Measurements from ENCODE around the gene NOVA1. TPM values are rescaled to one million over a fixed set of nuclear protein-coding genes. Genes with fewer than 3 reads are reported as not detected.

NOVA1 gene
- total RNA-seq, 1 donor from 2014 or later = 3.8 TPM

DNA sequence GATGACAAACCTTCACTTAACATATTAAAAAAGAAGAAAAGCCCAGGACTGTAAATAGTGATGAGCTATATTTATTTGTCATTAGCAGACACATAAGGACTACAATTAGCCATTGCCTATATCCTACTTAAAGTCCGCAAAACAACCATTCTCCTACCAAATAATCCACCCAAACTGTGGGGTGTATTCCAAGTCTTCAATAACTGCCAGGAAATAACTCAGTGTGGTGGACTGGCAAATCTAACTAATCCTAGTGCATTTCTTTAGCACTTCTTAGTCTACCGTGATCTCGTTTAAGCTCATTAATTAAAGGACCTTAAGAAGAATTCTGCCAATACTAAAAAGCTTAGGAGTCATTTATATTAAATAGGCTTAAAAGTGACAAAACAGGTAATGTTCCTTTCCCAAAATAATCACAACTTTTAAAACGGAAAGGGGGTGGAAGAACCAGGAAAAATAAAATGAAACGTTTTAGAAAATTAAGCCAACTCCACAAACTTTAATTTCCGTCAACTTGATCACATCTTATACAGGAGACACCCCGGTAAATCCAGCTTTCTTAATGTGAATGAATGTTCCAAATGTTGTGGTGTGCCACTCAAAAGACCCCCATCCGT, 1.8 kb downstream of the NOVA1 start:
- no peak for ATAC-seq
- intact Hi-C loops (cut with DNase I) = no loop called here
- DNase-seq (ENCODE audit: missing footprints) = no peak

DNA sequence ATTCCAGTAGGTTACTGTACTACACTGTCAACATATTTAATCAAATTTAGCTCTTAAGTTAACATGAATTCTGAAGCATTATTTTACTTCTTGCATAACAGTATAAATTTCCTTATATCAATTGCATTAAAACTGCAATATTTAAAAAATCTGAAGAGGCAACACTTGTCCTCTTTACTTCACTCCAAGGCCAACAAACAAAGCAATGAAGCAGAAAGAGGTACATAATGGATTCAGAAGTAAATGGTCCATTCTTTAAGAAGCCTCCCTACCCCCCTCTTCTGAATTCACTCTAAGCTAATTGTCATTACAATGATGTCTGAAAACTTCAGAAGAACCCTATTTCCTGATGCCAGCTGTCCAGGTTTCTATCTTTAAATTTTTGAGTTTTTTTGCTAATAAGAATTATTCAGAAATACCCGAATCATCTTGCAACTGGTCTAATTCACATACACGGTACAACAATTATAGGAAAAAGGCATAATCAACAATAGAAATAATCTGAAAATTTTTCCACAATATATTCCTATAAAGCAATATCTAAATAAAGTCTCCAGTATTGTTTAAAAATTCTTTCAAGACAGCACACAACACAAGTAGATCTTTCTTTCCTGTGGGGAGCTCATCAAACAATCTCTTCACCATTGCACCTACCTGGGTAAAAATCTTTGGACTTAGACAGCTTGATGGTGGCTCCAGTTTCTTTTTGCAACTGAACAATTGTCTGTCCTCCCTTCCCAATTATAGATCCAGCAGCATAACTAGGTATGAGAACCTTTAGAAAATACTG, 2.9 kb downstream of the NOVA1 start:
- intact Hi-C loops (cut with DNase I) = no loop called here
- DNase-seq (ENCODE audit: missing footprints) = no peak
- ATAC-seq = no peak

GRCh38 chr14:26594148-26594547, 3.7 kb downstream of the NOVA1 start:
- no peak for DNase-seq (ENCODE audit: missing footprints)
- intact Hi-C loops (cut with DNase I) = no loop called here
- no peak for ATAC-seq

- DNase-seq (ENCODE audit: missing footprints) = no peak
- intact Hi-C loops (cut with DNase I) = no loop called here
- no peak for ATAC-seq
These were observed 4.5 kb downstream of the NOVA1 start for GRCh38 chr14:26593357-26593756.

DNA sequence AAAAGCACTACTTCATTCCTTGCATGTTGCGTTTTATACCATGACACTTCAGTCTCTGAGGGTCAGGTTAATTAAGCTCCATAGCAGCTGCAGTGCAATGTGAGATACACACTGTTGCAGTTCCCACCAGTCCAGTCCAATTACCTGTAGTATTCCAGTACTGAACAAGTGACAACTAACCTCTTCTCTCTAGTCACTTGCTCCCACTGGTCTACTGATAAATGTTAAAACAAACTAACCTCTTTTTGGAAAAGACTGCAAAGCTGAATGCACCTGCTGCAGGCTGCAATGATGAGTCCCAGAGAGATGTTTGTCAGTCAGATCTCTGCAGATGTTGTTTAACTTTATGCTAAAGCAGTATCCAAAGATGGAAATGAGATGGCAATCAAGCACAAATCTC, 7.9 kb downstream of the NOVA1 start:
- ATAC-seq (no peak), DNase-seq (ENCODE audit: missing footprints) (no peak)
- intact Hi-C loops (cut with DNase I) = no loop called here

GRCh38 chr14:26577711-26578110, 20.1 kb downstream of the NOVA1 start:
- intact Hi-C loops (cut with DNase I) = no loop called here
- no peak for ATAC-seq
- no peak for DNase-seq (ENCODE audit: missing footprints)

GRCh38 chr14:26554069-26554772, 43.6 kb downstream of the NOVA1 start:
- ATAC-seq (no peak), DNase-seq (ENCODE audit: missing footprints) (no peak)
- intact Hi-C loops (cut with DNase I) = no loop called here

- ATAC-seq = peak; percentile 79
- intact Hi-C loops (cut with DNase I) = no loop called here
- DNase-seq (ENCODE audit: missing footprints) = no peak
These were observed 48.3 kb downstream of the NOVA1 start for GRCh38 chr14:26549571-26549970.

- no peak for DNase-seq (ENCODE audit: missing footprints)
- no peak for ATAC-seq
- intact Hi-C loops (cut with DNase I) = no loop called here
These were observed 49.4 kb downstream of the NOVA1 start for GRCh38 chr14:26548406-26548805.

GRCh38 chr14:26538176-26538575, 59.7 kb downstream of the NOVA1 start:
- intact Hi-C loops (cut with DNase I) = no loop called here
- DNase-seq (ENCODE audit: missing footprints) (no peak), ATAC-seq (no peak)

DNA sequence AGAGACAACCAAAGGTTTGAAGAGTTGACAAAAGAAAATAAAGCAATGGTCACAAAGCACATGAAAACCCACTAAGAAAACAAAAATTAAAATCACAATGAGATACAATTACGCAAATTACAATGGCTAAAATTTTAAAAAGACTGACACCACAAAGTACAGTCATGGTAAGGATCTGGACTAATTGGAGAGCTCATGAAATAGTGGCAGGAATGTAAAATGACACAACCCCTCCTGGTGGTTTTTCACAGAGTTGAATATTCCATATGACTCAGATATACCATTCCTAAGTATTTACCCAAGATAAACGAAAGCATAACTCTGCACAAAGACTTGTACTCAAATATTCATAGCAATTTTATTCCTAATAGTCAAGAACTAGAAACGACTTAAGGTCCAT, 65.9 kb downstream of the NOVA1 start:
- no peak for DNase-seq (ENCODE audit: missing footprints)
- no peak for ATAC-seq
- intact Hi-C loops (cut with DNase I) = no loop called here

GRCh38 chr14:26528415-26529182, 69.2 kb downstream of the NOVA1 start:
- ATAC-seq (peak; percentile 97), DNase-seq (ENCODE audit: missing footprints) (no peak)
- intact Hi-C loops (cut with DNase I) = no loop called here

DNA sequence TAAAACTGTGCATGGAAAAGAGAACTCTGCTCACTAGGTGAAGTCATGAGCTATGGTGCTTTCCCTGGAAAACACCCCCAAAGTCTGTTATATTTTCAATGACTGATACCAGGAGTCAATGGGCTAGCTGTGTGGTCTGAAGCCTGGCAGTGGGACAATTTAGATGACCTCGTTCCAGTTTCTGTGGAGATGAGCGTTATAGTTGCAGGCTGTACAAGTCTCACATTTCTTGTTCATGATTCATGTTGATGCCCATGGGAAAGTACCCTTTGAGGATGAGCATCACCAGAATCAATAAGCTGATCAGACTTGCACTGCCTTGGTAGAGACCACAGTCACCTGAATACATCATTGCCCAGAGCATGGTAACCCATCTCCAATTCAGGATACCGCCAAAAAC, 70.7 kb downstream of the NOVA1 start:
- ATAC-seq = no peak
- intact Hi-C loops (cut with DNase I) = no loop called here

GRCh38 chr14:26526137-26526536, 71.7 kb downstream of the NOVA1 start:
- intact Hi-C loops (cut with DNase I) = no loop called here
- no peak for ATAC-seq

More for the DNA sequence above, 70.7 kb downstream of the NOVA1 start:
- DNase-seq (ENCODE audit: missing footprints) = no peak

DNA sequence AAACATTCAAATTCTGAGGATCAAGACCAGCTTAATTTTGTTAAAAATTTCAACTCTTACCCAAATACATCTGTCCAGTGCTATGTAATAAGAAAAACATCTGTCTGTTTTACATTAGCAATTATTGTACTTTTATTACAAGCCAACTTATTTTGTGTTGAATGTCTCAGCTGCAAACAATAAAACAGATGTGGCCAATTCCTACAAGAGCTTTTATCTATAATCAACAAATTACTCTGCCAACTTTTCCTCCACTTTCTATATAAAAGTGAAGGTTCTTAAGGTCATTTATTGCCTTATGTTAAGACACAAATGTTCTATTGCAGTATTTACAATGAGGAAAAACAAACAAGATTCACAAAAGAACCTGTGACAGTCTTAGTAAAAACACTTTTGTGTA, 72.7 kb downstream of the NOVA1 start:
- intact Hi-C loops (cut with DNase I) = no loop called here
- no peak for ATAC-seq
- DNase-seq (ENCODE audit: missing footprints) = no peak

More at GRCh38 chr14:26526137-26526536, 71.7 kb downstream of the NOVA1 start:
- no peak for DNase-seq (ENCODE audit: missing footprints)

DNA sequence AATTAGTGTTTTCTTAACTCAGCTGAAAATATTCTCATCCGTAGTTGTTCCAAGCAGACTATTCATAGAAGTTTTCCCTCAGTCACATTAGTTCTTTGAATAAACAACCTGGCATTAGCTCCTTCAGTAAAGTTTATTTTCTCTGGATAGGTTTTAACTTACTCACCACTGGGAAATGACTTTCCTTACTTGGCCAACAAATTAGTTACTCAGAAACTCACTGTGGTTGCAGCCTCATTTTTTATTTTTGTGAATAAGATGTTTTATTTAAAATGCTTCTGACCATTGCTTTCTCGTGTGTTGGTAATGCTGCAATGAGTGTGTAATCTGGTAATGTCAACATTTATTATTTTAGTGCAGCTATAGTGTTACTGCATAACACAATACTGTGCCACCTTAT, 74.9 kb downstream of the NOVA1 start:
- DNase-seq (ENCODE audit: missing footprints) (no peak), ATAC-seq (no peak)
- intact Hi-C loops (cut with DNase I) = no loop called here

DNA sequence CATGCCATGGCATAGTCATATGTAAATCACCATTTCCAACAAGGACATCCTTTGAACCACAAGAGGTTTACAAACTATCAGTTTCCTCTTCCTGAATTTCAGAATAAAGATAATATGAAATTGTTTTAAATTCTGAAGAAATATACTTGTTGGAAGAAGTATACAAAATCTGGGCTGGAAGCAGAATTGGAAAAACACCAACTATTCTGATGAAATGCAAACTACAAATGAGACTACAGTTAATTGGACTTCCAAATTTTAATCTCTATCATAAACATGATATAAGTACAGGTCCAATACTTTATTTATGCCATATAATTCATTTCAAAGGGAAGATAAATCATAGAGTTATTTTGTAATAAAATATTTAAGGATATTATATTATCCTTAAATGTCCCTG, 80.1 kb downstream of the NOVA1 start:
- intact Hi-C loops (cut with DNase I) = no loop called here
- ATAC-seq = no peak
- no peak for DNase-seq (ENCODE audit: missing footprints)

DNA sequence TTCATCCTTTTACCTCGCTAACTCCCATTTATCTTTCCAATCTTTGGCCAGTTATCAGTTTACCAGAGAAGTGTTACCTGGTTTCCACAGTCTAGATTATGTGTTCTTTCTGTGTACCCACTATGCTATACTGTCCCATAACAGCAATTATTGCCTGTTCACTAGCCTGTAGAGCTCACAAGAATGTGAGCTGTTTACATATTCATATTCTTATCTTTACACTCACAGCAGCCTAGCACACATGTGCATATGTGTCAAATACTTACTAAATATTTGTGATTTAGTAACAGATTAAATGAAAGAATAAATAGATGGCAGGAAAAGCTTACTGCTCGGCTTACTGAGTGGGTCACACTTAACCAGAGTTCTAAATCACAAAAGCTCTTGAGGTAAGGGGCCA, 97.8 kb downstream of the NOVA1 start:
- ATAC-seq (no peak), DNase-seq (ENCODE audit: missing footprints) (no peak)
- intact Hi-C loops (cut with DNase I) = no loop called here

- ATAC-seq (no peak), DNase-seq (ENCODE audit: missing footprints) (no peak)
- intact Hi-C loops (cut with DNase I) = no loop called here
These were observed 98.3 kb downstream of the NOVA1 start for GRCh38 chr14:26499546-26499945.

Measured in Right ventricle myocardium inferior (tissue), 1 donor.